Ascending aorta (tissue), 1 donor: Measurements from ENCODE around the gene TRMT61A. TPM values are rescaled to one million over a fixed set of nuclear protein-coding genes. Genes with fewer than 3 reads are reported as not detected.

ENCODE experiments used
- total RNA-seq: library from RNA; depleted of rRNA; stranded (reverse); fragments of >200 nt; gene quantifications from one replicate; pipeline ENCODE4 v1.1.0, GENCODE V29; 2016

TRMT61A gene
- total RNA-seq, 1 donor from 2014 or later: 31.2 TPM

Other genes with a start within 250 kb of the TRMT61A start
- gene EIF5, start 195.0 kb upstream of the TRMT61A start, total RNA-seq: 85.5 TPM
- 78.1 TPM for gene MARK3, start 143.8 kb upstream of the TRMT61A start, total RNA-seq
- 144 TPM for gene CKB, start 6.4 kb upstream of the TRMT61A start, total RNA-seq
- 7.1 TPM for gene BAG5, start 33.5 kb downstream of the TRMT61A start, total RNA-seq
- gene COA8, start 33.8 kb downstream of the TRMT61A start, total RNA-seq: 37.7 TPM
- gene KLC1, start 100.0 kb downstream of the TRMT61A start, total RNA-seq: 302 TPM
- gene XRCC3, start 186.3 kb downstream of the TRMT61A start, total RNA-seq: 9.0 TPM
- gene ZFYVE21, start 186.6 kb downstream of the TRMT61A start, total RNA-seq: 219 TPM